ENCODE measurements around the gene WBP2. TPM values are rescaled to one million over a fixed set of nuclear protein-coding genes. Genes with fewer than 3 reads are reported as not detected.

The WBP2 gene
- total RNA-seq, 1 donor from 2014 or later: 69.6 TPM

DNA sequence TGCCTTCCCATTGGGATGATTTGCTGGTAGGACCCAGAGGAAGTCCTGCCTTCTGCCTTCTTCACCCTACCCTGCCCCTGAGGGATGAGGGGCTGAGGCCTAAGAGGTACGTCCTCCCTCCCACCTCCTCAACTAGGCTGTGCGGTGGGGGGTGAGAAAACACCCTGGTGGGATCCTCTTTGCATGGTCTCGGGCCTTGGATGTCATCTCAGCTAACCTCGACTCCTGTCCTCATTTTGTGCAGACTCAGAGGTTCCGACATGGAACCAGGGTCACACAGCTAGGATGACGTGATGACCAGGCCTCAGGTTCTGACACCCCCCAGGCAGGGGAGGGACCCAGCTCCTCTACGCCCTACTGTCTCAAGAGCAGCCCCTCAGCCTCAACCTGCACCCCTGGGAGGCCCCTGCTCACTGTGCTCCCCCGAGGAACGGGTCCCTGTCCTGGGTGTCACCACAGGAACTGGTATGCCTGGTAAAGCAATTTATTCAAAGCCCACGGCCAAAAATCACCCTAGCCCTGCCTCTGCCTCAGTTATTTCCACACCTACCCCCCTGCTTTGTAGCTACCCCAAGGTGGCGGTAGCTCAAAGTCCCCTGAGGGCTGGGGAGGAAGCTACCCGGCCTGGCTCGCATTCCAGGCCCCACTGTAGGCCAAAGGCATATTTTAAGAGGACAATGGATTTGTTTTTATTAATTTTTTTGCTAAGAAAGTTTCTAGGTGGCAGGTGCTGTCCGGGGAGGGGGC is 28.4 kb downstream of the WBP2 start:
- TF ChIP-seq, protein P1, sequence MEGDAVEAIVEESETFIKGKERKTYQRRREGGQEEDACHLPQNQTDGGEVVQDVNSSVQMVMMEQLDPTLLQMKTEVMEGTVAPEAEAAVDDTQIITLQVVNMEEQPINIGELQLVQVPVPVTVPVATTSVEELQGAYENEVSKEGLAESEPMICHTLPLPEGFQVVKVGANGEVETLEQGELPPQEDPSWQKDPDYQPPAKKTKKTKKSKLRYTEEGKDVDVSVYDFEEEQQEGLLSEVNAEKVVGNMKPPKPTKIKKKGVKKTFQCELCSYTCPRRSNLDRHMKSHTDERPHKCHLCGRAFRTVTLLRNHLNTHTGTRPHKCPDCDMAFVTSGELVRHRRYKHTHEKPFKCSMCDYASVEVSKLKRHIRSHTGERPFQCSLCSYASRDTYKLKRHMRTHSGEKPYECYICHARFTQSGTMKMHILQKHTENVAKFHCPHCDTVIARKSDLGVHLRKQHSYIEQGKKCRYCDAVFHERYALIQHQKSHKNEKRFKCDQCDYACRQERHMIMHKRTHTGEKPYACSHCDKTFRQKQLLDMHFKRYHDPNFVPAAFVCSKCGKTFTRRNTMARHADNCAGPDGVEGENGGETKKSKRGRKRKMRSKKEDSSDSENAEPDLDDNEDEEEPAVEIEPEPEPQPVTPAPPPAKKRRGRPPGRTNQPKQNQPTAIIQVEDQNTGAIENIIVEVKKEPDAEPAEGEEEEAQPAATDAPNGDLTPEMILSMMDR (IDR thresholded peaks at IDR 0.05; ENCODE audit: unreplicated experiment): no peak
- peaks cover 5% of the 10 kb centered on the region for H3K36me3 Mint-ChIP-seq (ENCODE audit: low read depth, unreplicated experiment)
- no peak for DNase-seq (ENCODE audit: low spot score)
- H3K4me1 Mint-ChIP-seq (ENCODE audit: unreplicated experiment): peaks cover 5% of the 10 kb centered on the region
- H3K27me3 Mint-ChIP-seq (ENCODE audit: unreplicated experiment): peaks cover 1% of the 10 kb centered on the region
- H3K4me3 Mint-ChIP-seq (ENCODE audit: unreplicated experiment): no peak overlapping the region
- H3K27ac Mint-ChIP-seq (ENCODE audit: unreplicated experiment): peak overlapping the region; percentile 30
- H3K9me3 Mint-ChIP-seq (ENCODE audit: unreplicated experiment): no peaks in the 10 kb centered on the region

DNA sequence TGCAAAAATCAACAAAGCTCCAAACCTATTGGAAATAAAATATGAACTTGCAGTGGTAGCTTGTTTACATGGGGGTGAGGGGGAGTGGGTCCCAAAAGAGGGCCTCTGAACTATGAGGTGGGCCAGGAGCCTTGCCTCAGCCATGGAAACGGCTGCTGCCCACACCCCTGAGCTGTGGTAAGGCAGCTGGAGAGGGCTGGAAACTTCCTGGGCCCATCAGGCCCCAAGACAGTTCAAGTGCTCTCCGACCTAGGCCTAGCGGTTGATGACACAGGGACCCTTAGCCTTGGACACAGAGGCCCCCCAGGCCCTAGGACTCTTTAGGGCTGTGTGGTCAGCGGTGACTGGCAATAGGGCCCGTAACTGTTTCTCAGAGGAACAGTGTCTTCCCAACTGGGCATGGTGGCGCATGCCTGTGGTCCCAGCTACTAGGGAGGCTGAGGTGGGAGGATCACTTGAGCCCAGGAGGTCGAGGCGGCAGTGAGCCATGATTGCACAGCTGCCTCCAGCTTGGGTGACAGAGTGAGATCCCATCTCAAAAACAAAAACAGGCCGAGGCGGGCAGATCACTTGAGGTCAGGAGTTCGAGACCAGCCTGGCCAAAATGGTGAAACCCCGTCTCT is 29.3 kb downstream of the WBP2 start:
- H3K4me1 Mint-ChIP-seq (ENCODE audit: unreplicated experiment): peaks cover 5% of the 10 kb centered on the region
- no peak for DNase-seq (ENCODE audit: low spot score)
- H3K27me3 Mint-ChIP-seq (ENCODE audit: unreplicated experiment): peaks cover 1% of the 10 kb centered on the region
- peaks cover 13% of the 10 kb centered on the region for H3K36me3 Mint-ChIP-seq (ENCODE audit: low read depth, unreplicated experiment)
- H3K27ac Mint-ChIP-seq (ENCODE audit: unreplicated experiment): no peak overlapping the region
- H3K9me3 Mint-ChIP-seq (ENCODE audit: unreplicated experiment): no peaks in the 10 kb centered on the region
- TF ChIP-seq, protein P1 (IDR thresholded peaks at IDR 0.05; ENCODE audit: unreplicated experiment): no peak
- H3K4me3 Mint-ChIP-seq (ENCODE audit: unreplicated experiment): no peak overlapping the region

DNA sequence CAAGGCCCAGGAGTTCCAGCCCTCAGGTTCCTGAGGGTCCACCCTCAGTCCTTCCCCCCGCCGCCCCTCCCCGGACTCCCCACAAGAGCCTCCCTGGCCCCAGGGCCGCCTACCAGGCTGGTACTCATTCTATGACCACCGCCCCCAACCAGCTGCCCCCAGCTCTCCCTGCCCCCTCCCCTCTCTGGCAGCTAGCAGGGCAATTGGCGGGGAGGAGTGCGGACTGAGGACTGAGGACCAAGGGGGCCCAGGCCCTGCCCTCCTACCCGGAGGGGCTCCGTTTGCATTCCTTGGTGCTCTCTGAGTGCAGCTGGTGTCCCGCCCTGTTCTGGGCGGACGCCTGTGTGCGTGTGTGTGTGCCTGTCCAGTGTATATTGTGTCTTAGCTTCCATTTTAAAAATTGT is 30.0 kb downstream of the WBP2 start:
- Mint-ChIP-seq H3K9me3 (ENCODE audit: unreplicated experiment) (no peaks in the 10 kb centered on the region), H3K4me3 (ENCODE audit: unreplicated experiment) (no peak overlapping the region), H3K4me1 (ENCODE audit: unreplicated experiment) (peaks cover 5% of the 10 kb centered on the region), H3K36me3 (ENCODE audit: low read depth, unreplicated experiment) (peaks cover 16% of the 10 kb centered on the region), H3K27me3 (ENCODE audit: unreplicated experiment) (peaks cover 1% of the 10 kb centered on the region), H3K27ac (ENCODE audit: unreplicated experiment) (no peak overlapping the region)
- DNase-seq (ENCODE audit: low spot score): no peak
- TF ChIP-seq, protein P1 (IDR thresholded peaks at IDR 0.05; ENCODE audit: unreplicated experiment): no peak

DNA sequence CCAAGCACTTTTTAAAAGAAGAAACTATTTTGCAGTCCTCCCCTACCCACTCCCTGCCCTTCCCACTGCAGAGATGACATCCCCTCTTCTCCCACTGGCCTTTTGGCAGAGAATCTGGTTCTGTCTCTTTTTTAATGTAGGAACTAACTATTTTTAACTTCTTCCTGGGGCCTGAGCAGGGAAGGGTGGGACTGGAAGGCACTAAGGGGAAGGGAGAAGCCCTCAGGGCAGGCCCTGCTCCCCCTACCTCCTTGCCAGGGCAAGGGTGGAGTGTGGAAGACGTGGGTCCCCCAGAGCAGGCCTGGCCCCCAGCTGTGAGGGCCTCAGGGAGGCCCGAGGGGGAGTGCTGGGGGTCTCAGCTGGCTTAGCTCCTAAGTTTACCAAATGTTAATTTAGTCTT is 30.5 kb downstream of the WBP2 start:
- H3K4me3 Mint-ChIP-seq (ENCODE audit: unreplicated experiment): no peak overlapping the region
- no peak for DNase-seq (ENCODE audit: low spot score)
- H3K27ac Mint-ChIP-seq (ENCODE audit: unreplicated experiment): no peak overlapping the region
- peaks cover 16% of the 10 kb centered on the region for H3K36me3 Mint-ChIP-seq (ENCODE audit: low read depth, unreplicated experiment)
- H3K4me1 Mint-ChIP-seq (ENCODE audit: unreplicated experiment): peaks cover 5% of the 10 kb centered on the region
- no peaks in the 10 kb centered on the region for H3K27me3 Mint-ChIP-seq (ENCODE audit: unreplicated experiment)
- no peaks in the 10 kb centered on the region for H3K9me3 Mint-ChIP-seq (ENCODE audit: unreplicated experiment)
- TF ChIP-seq, protein P1 (IDR thresholded peaks at IDR 0.05; ENCODE audit: unreplicated experiment): no peak

DNA sequence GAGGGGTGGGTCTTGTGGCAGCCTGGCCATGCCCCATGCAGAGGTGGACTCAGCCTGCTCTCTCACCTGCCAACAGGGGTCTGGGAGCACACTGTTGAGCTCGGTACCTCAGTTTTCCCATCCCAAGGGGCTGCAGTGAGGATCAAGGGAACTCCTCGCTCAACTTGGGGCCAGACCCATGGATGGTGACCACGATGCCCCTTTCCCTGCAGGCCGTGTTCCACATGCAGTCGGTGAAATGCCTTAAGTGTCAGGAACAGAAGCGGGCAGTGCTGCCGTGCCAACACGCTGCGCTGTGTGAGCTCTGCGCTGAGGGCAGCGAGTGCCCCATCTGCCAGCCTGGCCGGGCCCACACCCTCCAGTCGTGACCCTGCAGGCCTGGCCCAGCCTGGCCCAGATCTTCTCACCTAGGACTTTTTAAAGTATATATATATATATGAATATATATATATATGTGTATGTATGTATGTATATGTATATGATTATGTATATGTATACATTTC is 31.0 kb downstream of the WBP2 start:
- H3K27ac Mint-ChIP-seq (ENCODE audit: unreplicated experiment): no peak overlapping the region
- H3K9me3 Mint-ChIP-seq (ENCODE audit: unreplicated experiment): no peaks in the 10 kb centered on the region
- no peak for DNase-seq (ENCODE audit: low spot score)

More for the DNA sequence above, 31.0 kb downstream of the WBP2 start:
- H3K4me3 Mint-ChIP-seq (ENCODE audit: unreplicated experiment): no peak overlapping the region
- TF ChIP-seq, protein P1 (IDR thresholded peaks at IDR 0.05; ENCODE audit: unreplicated experiment): no peak
- H3K36me3 Mint-ChIP-seq (ENCODE audit: low read depth, unreplicated experiment): peaks cover 20% of the 10 kb centered on the region
- peaks cover 5% of the 10 kb centered on the region for H3K4me1 Mint-ChIP-seq (ENCODE audit: unreplicated experiment)
- H3K27me3 Mint-ChIP-seq (ENCODE audit: unreplicated experiment): peaks cover 2% of the 10 kb centered on the region
